GM12892 (cell line): ENCODE measurements around the gene TBC1D22A.

ENCODE experiments used
- POLR2A ChIP-seq: IDR thresholded peaks from 2 replicates; pipeline ENCODE4 v1.6.1; 2011; ENCODE audit warnings: low read depth, low read length, control low read depth
- POLR2AphosphoS5 ChIP-seq: IDR thresholded peaks from 2 replicates; pipeline ENCODE4 v1.6.1; 2011; ENCODE audit warnings: low read depth, low read length, control low read depth

DNA sequence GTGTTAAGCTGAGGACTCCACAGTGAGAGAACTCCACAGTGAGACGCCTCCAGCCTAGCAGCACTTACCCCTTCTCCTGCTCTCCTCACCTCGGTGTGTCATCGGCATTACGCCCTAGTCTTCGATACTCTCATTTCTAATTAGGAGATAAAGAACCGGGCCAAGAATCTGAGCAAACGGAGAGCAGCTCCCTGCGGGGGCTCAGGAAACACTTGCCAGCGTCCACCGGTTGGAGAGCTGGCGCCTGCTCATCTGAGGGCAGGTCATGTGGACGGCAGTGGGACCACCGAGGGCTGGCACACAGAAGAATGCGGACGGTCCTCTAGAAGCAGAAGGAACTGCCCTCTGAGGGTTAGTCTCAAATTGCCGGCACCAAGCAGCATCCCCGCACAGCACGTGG lies 37.4 kb upstream of the TBC1D22A start:
- TF ChIP-seq POLR2AphosphoS5 (no peak), POLR2A (no peak)
